ENCODE results near the gene QSOX1.

QSOX1 gene

DNA sequence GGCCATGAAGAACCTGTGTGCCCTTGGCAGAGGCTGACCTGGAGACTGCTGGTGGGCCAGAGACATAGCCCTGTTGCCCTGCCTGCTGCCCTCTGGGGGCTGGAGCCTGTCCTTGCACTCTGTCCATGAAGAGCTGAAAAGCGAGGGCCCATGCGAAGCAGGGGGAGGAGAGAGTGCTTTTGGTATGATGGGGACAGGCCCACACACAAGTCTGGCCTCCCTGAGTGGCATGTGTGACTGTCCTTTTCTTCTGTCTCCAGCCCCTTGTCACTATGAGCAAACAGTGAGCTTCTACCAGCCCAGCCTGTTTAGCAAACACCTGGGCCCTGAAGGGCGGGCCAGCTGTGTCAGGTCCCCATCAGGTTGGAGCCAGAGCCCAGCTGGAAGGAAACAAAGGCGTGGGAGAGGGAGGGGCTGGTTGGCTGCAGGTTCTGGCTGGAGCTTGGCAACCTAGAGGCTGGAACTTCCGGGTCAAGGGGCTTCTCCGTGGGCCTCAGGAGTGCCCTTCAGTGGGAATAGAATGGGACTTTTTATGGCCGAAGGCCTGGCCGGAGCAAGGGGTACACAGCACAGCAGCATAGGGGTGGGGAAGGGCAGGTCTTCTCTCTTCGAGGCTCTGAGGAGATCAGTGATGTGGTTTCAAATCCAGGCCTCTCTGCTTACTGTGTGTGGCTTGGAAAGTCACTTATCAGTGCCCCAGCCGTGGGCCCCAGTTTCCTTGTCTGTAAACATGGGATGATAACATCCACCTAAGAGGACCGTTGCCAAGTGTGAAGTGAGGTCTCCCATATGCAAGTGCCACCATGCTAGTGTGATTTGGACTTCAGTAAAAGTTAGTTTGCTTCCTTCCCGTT, 14.3 kb downstream of the QSOX1 start:
- DNase-seq (ENCODE audit: low read depth) = peak; percentile 54
- no peak overlapping the region for H3K4me3 ChIP-seq (replicated peaks; ENCODE audit: low read depth, low read length)
- TF ChIP-seq, protein P1, sequence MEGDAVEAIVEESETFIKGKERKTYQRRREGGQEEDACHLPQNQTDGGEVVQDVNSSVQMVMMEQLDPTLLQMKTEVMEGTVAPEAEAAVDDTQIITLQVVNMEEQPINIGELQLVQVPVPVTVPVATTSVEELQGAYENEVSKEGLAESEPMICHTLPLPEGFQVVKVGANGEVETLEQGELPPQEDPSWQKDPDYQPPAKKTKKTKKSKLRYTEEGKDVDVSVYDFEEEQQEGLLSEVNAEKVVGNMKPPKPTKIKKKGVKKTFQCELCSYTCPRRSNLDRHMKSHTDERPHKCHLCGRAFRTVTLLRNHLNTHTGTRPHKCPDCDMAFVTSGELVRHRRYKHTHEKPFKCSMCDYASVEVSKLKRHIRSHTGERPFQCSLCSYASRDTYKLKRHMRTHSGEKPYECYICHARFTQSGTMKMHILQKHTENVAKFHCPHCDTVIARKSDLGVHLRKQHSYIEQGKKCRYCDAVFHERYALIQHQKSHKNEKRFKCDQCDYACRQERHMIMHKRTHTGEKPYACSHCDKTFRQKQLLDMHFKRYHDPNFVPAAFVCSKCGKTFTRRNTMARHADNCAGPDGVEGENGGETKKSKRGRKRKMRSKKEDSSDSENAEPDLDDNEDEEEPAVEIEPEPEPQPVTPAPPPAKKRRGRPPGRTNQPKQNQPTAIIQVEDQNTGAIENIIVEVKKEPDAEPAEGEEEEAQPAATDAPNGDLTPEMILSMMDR (IDR thresholded peaks at IDR 0.05; ENCODE audit: low read length, missing control alignments) = peak; percentile 69

GRCh38 chr1:180169640-180170195, 15.0 kb downstream of the QSOX1 start:
- no peak overlapping the region for H3K4me3 ChIP-seq (replicated peaks; ENCODE audit: low read depth, low read length)
- TF ChIP-seq, protein P1 (IDR thresholded peaks at IDR 0.05; ENCODE audit: low read length, missing control alignments) = no peak
- DNase-seq (ENCODE audit: low read depth) = no peak

DNA sequence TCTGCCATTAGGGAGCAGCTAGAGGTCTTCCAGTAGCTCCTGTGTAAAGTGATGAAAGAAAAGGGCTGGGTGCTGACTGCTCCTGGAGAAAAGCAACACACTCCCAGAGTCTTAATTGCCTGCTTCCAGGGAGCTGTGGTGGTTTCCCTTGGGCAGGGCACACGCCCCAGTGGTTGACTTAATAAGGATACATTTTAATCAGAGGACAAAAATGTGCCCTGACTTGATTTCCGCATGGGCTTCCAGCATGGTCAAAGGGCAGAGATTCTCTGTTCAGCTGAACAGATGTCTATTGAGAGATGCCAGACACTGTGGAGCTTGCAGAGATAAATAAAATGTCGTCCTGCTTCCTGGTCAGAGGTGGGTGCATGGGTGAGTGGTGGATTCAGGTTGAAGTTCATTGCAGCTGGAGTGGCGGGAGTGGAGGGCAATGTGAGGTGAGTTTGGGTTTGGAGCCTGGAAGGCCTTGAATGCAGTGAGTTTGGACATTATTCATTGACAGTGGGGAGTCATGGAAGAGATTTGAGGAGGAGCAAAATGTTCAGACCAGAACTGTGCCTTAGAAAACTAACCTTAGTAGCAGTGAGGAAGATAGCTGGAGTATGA, 16.0 kb downstream of the QSOX1 start:
- TF ChIP-seq, protein P1 (IDR thresholded peaks at IDR 0.05; ENCODE audit: low read length, missing control alignments) = no peak
- DNase-seq (ENCODE audit: low read depth) = no peak
- H3K4me3 ChIP-seq (replicated peaks; ENCODE audit: low read depth, low read length) = no peak overlapping the region

- no peak for DNase-seq (ENCODE audit: low read depth)
- TF ChIP-seq, protein P1 (IDR thresholded peaks at IDR 0.05; ENCODE audit: low read length, missing control alignments) = no peak
- H3K4me3 ChIP-seq (replicated peaks; ENCODE audit: low read depth, low read length) = no peak overlapping the region
Observed at GRCh38 chr1:180171691-180172090, 17.0 kb downstream of the QSOX1 start.

DNA sequence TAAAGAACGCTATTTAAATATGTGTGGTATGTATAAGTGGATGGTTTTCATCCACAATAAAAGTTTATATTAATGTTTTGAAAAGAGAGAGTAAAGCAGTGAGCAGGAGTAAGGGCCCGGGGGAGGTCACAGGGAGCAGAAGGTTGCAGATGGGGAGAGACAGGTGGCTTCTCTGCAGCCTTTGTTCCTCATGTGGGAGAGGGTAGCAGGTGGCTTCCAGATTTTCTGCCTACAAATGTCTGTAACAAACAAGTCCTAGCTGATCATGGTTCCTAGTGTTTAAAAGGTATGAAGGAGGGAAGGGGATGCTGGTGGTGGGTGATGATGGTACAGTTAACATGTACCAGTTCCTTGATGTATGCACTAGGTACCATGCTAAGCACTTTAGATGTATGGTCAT, 18.8 kb downstream of the QSOX1 start:
- DNase-seq (ENCODE audit: low read depth) = no peak
- TF ChIP-seq, protein P1 (IDR thresholded peaks at IDR 0.05; ENCODE audit: low read length, missing control alignments) = no peak
- no peak overlapping the region for H3K4me3 ChIP-seq (replicated peaks; ENCODE audit: low read depth, low read length)

- no peak overlapping the region for H3K4me3 ChIP-seq (replicated peaks; ENCODE audit: low read depth, low read length)
- DNase-seq (ENCODE audit: low read depth) = peak; percentile 61
- TF ChIP-seq, protein P1 (IDR thresholded peaks at IDR 0.05; ENCODE audit: low read length, missing control alignments) = no peak
Observed at GRCh38 chr1:180173952-180174351, 19.3 kb downstream of the QSOX1 start.

Measured in fibroblast of pulmonary artery (primary cell).